ENCODE results near the gene LRRC4C. TPM values are rescaled to one million over a fixed set of nuclear protein-coding genes. Genes with fewer than 3 reads are reported as not detected.

Gene LRRC4C
- polyA plus RNA-seq, 1 of the 3 experiments (the other 2 are of a cell fraction), result 0.16 TPM

- TF ChIP-seq TEAD4 (IDR thresholded peaks at IDR 0.05; ENCODE audit: borderline replicate concordance, insufficient read depth), result no peak
These were observed 1.7 kb upstream of the LRRC4C start (continued) for GRCh38 chr11:41461057-41461681.

- Histone ChIP-seq H3K9me2 (no peaks in the 10 kb centered on the region), H3K27me3 (ENCODE audit: insufficient read depth) (no peaks in the 10 kb centered on the region), H3K9ac (no peak overlapping the region), H3K36me3 (replicated peaks in 1 of 2; ENCODE audit: control insufficient read depth in 1 of 2, insufficient read depth in 2 of 2, low read length in 1 of 2) (no peaks in the 10 kb centered on the region), H3K4me3 (ENCODE audit: low read depth in 2 of 2, low read length in 1 of 2) (no peak overlapping the region), H3K79me2 (ENCODE audit: insufficient read depth) (no peaks in the 10 kb centered on the region), H2AFZ (ENCODE audit: low read depth) (no peak overlapping the region), H3K9me3 (no peaks in the 10 kb centered on the region), H3K4me2 (no peak overlapping the region), H3F3A (replicated peaks; ENCODE audit: insufficient read depth) (no peaks in the 10 kb centered on the region), H3K4me1 (ENCODE audit: control insufficient read depth in 1 of 2, insufficient read depth in 2 of 2, low read depth in 1 of 2, low read length in 1 of 2) (peaks cover 0 to 3% of the 10 kb centered on the region in 2 experiments; a peak in 1 of 4 replicates), H4K20me1 (ENCODE audit: insufficient read depth) (no peaks in the 10 kb centered on the region), H3K27ac (ENCODE audit: low read depth in 2 of 2, low read length in 1 of 2) (no peak overlapping the region)
- no peak for TF ChIP-seq CHD2 (IDR thresholded peaks at IDR 0.05; ENCODE audit: low read length, partially characterized antibody)
- TF ChIP-seq RXRA (IDR thresholded peaks at IDR 0.05; ENCODE audit: borderline replicate concordance, low read depth), result no peak
- TF ChIP-seq RCOR1 (IDR thresholded peaks at IDR 0.05; ENCODE audit: low read length), result no peak
- no peak for TF ChIP-seq EZH2phosphoT487 (IDR thresholded peaks at IDR 0.05; ENCODE audit: borderline replicate concordance, low read depth)
- no peak for TF ChIP-seq RFX5 (IDR thresholded peaks at IDR 0.05; ENCODE audit: low read length)
- TF ChIP-seq ZBTB33 (IDR thresholded peaks at IDR 0.05; ENCODE audit: borderline replicate concordance, low read depth), result no peak
- TF ChIP-seq ELF1 (IDR thresholded peaks at IDR 0.05), result no peak
- TF ChIP-seq FOSL2 (IDR thresholded peaks at IDR 0.05; ENCODE audit: borderline replicate concordance, low read depth), result no peak
- 45% methylated on average over 7 of the region's 7 CpGs for WGBS (ENCODE audit: low lambda C conversion rate)
- CTCF ChIA-PET, result interaction anchor here (0.6 to 2.6 kb wide), 3 partner anchors 42 to 1951 kb away, joined by 3 to 14 read pairs (median 3); no protein-coding TSS in a partner anchor
- POLR2A ChIA-PET, result no interaction called here
- no peak for DNase-seq
These were observed 811 bp downstream of the LRRC4C start for GRCh38 chr11:41458641-41459040.

- POLR2A ChIA-PET, result no interaction called here
These were observed 1.3 kb downstream of the LRRC4C start for GRCh38 chr11:41458154-41458553.

More at GRCh38 chr11:41458154-41458553, 1.3 kb downstream of the LRRC4C start:
- 19% methylated on average over 4 of the region's 4 CpGs for WGBS (ENCODE audit: low lambda C conversion rate)
- Histone ChIP-seq H3K79me2 (ENCODE audit: insufficient read depth) (no peaks in the 10 kb centered on the region), H3K4me3 (ENCODE audit: low read depth in 2 of 2, low read length in 1 of 2) (no peak overlapping the region), H3K27me3 (ENCODE audit: insufficient read depth) (no peaks in the 10 kb centered on the region), H4K20me1 (ENCODE audit: insufficient read depth) (no peaks in the 10 kb centered on the region), H3K4me1 (ENCODE audit: control insufficient read depth in 1 of 2, insufficient read depth in 2 of 2, low read depth in 1 of 2, low read length in 1 of 2) (peaks cover 0 to 3% of the 10 kb centered on the region in 2 experiments; a peak in 1 of 4 replicates), H3K4me2 (no peak overlapping the region), H3K36me3 (replicated peaks in 1 of 2; ENCODE audit: control insufficient read depth in 1 of 2, insufficient read depth in 2 of 2, low read length in 1 of 2) (no peaks in the 10 kb centered on the region), H2AFZ (ENCODE audit: low read depth) (no peak overlapping the region), H3F3A (replicated peaks; ENCODE audit: insufficient read depth) (no peaks in the 10 kb centered on the region), H3K9me2 (no peaks in the 10 kb centered on the region), H3K27ac (ENCODE audit: low read depth in 2 of 2, low read length in 1 of 2) (no peak overlapping the region), H3K9me3 (no peaks in the 10 kb centered on the region), H3K9ac (no peak overlapping the region)
- CTCF ChIA-PET, result interaction anchor here (0.6 to 0.8 kb wide), 2 partner anchors 43 to 1951 kb away, joined by 3 read pairs; no protein-coding TSS in a partner anchor
- no peak for TF ChIP-seq RXRA (IDR thresholded peaks at IDR 0.05; ENCODE audit: borderline replicate concordance, low read depth)
- TF ChIP-seq RFX5 (IDR thresholded peaks at IDR 0.05; ENCODE audit: low read length), result no peak
- no peak for TF ChIP-seq JUND (IDR thresholded peaks at IDR 0.05)
- TF ChIP-seq USF2 (IDR thresholded peaks at IDR 0.05; ENCODE audit: borderline replicate concordance, low read depth, low read length), result no peak
- TF ChIP-seq RCOR1 (IDR thresholded peaks at IDR 0.05; ENCODE audit: low read length), result no peak
- TF ChIP-seq EP300 (IDR thresholded peaks at IDR 0.05; ENCODE audit: borderline replicate concordance in 1 of 2, low read depth in 1 of 2, low read length in 1 of 2), result no peak
- no peak for TF ChIP-seq SIN3A (IDR thresholded peaks at IDR 0.05; ENCODE audit: borderline replicate concordance, low read depth, low read length)
- no peak for TF ChIP-seq TEAD4 (IDR thresholded peaks at IDR 0.05; ENCODE audit: borderline replicate concordance, insufficient read depth)
- no peak for TF ChIP-seq RAD21 (IDR thresholded peaks at IDR 0.05; ENCODE audit: low read length)
- no peak for TF ChIP-seq USF1 (IDR thresholded peaks at IDR 0.05; ENCODE audit: borderline replicate concordance, low read depth)
- TF ChIP-seq GABPA (IDR thresholded peaks at IDR 0.05; ENCODE audit: low read depth), result no peak
- TF ChIP-seq CHD2 (IDR thresholded peaks at IDR 0.05; ENCODE audit: low read length, partially characterized antibody), result no peak
- TF ChIP-seq NFIC (IDR thresholded peaks at IDR 0.05; ENCODE audit: borderline replicate concordance), result no peak
- no peak for DNase-seq

Measured in SK-N-SH (cell line).